ENCODE results near the gene C6orf89. TPM values are rescaled to one million over a fixed set of nuclear protein-coding genes. Genes with fewer than 3 reads are reported as not detected.
"Not testable (repeated sequence)": the region's sequence is repeated elsewhere in the genome, so short reads cannot be mapped to it uniquely, and the experiment has no call there.

C6orf89 gene
- total RNA-seq, 1 donor from 2014 or later: 44.8 TPM

- no peak for DNase-seq (ENCODE audit: low read depth)
These were observed 34.3 kb downstream of the C6orf89 start for GRCh38 chr6:36920049-36920448.

DNA sequence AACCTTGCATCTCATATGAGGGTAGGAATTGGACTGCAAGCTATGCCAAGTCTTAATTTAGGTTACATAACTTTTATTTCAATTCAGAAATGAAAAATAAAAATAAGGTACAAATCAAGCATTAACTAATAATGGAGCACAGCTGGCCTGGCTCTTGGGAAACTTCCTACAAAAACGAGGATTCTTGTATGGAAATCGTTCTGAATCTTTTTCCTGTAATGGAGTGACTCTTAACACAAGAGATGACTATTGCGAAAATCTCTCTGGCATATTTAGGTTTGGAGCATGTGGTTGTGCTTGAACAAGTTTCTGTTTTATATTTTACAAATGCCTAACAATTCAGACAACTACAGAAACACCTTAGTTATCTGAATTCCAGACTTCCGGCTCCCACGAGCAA is 34.8 kb downstream of the C6orf89 start:
- no peak for DNase-seq (ENCODE audit: low read depth)

DNA sequence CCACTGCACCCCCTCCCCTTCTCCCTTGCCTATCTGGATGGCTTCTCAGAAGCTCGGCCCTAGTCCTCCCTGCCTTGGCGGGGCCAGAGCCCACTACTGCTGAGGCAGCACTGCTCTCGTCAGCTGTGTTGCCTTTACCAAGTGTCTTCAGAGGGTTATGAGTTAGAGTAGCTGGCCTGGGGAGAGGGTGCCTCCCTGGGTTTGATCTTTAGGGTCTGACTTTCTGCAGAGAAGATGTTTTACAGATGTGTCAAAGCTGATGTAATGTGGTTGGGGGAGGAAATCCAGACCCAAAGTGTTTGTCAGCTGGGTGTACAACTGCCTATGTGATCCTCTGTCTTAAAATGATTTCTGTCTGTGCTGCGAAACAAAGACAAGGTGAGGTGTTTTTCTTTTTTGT is 38.4 kb downstream of the C6orf89 start:
- no peak for DNase-seq (ENCODE audit: low read depth)

- no peak for DNase-seq (ENCODE audit: low read depth)
These were observed 39.1 kb downstream of the C6orf89 start for GRCh38 chr6:36924778-36925374.

- no peak for DNase-seq (ENCODE audit: low read depth)
These were observed 40.1 kb downstream of the C6orf89 start for GRCh38 chr6:36925809-36926208.

DNA sequence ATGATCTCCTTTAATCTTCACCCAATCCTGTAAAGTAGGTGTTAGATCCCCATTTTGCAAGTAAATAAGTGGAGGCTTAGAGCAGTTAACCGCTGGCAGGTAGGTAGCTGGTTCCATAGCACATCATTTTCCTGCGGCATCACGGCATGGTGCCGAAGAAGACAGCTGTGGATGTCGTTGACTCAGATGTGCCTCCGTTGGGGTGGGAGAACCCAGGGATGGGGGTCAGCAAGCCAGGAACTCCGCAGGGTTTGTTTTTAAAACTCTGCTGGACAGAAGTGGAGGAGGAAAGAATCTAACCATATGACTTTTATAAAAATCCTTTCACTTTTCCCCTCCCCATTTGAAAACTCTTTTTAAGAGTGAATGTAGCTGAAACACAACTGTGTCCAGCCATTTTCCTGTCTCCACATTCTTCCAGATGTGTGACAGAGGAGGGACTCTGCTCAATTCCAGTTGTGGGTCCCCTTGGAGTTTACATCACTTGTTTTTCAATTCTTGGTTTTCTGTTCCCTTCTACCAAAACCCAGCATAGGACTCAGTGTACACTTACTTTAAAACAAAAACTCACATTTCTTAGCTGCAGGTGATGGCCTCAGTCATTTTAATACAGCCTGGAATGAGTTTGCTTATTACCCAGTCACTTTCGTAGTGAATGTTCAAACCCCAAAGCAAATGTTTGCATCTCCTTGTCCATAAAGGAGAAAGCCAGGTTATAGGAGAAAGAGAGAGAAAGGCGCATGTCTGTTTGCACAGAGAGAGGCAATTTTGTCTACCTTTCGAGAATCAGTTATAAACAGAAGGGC is 41.2 kb downstream of the C6orf89 start:
- DNase-seq (ENCODE audit: low read depth): no peak

GRCh38 chr6:36927691-36928546 is 42.2 kb downstream of the C6orf89 start:
- DNase-seq (ENCODE audit: low read depth): peak; percentile 98

GRCh38 chr6:36928547-36928918 is 42.8 kb downstream of the C6orf89 start:
- peak; percentile 92 for DNase-seq (ENCODE audit: low read depth)

DNA sequence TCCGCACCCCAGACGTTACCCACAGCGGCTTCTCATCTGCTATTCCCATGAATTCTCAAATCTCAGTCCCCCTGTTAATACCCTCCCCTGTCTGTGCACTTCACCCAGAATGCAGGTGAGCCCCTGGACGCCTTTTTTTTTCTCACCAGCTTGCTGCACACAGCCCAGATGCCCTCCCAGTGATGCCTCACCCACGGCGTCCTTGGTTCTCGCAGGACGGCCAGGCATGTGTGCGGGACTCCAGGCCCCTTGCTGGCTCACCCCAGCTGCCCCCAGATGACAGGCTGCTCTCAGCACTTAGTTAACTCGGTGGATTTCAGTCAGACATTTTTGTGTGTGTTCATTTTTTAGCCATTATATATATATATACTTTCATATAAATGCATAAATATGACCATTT is 43.4 kb downstream of the C6orf89 start:
- peak; percentile 54 for DNase-seq (ENCODE audit: low read depth)

DNA sequence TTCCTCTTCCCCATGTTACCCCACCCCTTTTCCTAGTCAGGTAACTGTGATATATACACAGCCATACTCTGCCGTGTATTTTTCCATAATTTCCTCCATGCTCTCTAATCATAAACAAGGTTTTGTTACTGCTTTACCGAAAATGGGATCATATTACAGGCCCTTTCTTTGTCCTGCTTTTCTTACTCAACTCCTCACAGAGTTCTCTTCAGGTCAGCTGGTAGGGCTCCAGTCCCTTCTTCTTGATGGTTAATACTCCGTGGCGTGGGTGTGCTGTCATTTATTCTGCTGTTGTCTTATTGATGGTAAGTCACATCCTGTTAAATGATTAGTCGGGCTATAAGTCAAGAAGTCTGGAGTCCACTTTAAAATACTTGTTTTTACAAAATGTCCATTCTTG is 43.9 kb downstream of the C6orf89 start:
- DNase-seq (ENCODE audit: low read depth): peak; percentile 66

DNA sequence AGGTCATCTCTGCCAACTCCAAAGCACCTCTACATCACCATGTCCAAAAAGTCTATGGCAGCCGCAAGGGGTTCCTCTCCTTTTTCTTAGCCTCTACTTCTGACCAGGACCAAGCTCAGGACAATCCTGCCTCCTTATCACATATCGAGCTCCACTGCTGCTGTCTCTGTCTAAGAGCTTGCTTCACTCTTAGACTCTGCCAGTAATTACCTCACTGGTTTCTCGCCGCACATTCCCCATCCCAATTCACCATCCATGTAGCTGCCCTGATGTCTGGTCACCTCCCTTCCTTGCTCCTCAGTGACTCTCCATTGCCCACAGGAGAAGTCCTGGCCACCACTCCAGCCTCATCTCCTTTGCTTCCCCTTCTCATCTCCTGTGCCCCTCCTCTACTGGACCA is 44.7 kb downstream of the C6orf89 start:
- no peak for DNase-seq (ENCODE audit: low read depth)

DNA sequence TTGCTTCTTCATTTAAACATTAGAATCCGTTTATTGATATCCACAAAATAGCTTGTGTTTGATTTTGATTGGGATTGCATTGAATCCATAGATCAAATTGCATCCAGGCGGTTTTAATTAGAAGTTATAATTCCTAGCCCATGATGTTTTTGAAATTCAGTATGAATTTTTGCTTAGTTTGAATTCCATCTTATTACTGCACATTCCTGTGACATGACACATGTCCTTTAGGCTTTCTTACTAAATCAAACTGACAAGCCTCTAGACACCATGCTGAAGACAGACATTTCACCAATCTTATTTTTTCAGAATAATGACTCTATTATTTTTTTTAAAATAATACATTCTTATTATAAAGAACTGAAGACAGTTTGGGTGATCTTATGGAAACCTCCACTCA is 47.4 kb downstream of the C6orf89 start:
- no peak for DNase-seq (ENCODE audit: low read depth)

GRCh38 chr6:36933519-36933918 is 47.8 kb downstream of the C6orf89 start:
- no peak for DNase-seq (ENCODE audit: low read depth)

DNA sequence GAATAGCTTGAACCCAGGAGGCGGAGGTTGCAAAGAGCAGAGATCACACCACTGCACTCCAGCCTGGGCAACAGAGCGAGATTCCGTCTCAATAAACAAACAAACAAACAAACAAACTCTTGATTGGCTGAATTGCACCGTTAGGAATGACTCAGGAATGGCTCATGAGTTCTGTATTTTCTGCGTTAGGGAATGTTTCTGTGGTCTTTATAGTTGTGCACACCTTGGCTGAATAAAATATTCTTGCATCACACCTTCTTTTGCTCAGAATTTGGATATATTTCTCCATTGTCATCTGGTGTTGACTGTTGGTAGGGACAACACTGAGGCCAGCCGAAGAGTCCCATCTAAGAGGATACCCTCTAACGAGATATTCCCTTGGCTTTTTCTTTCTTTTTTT is 49.1 kb downstream of the C6orf89 start:
- DNase-seq (ENCODE audit: low read depth): no peak

DNA sequence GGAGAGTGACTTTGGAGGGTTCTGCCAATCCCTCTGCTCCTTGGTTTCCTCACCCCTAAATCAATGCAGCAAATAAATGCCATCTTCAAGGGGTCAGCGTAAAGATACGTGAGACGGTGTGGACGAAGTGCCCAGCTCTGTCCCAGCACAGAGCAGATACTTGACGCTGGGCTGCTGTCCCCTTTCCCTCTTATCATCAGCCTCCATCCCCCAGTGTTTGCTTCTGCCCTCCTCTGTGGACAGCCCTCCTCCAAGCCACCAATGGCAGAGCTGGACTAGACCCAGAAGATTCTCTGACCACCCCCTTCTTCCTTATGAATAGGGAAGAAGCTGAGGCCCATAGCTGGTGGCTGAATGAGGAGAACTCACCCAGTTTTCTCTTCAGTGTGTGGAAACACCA is 51.1 kb downstream of the C6orf89 start:
- DNase-seq (ENCODE audit: low read depth): no peak

- DNase-seq (ENCODE audit: low read depth): no peak
These were observed 52.1 kb downstream of the C6orf89 start for GRCh38 chr6:36937896-36938295.

GRCh38 chr6:36938536-36938935 is 52.8 kb downstream of the C6orf89 start:
- no peak for DNase-seq (ENCODE audit: low read depth)

- DNase-seq (ENCODE audit: low read depth): not testable (repeated sequence)
These were observed 53.3 kb downstream of the C6orf89 start for GRCh38 chr6:36939005-36939404.

- DNase-seq (ENCODE audit: low read depth): no peak
These were observed 54.3 kb downstream of the C6orf89 start for GRCh38 chr6:36940027-36940426.

GRCh38 chr6:36941561-36941960 is 55.8 kb downstream of the C6orf89 start:
- DNase-seq (ENCODE audit: low read depth): not testable (repeated sequence)

GRCh38 chr6:36942329-36942728 is 56.6 kb downstream of the C6orf89 start:
- DNase-seq (ENCODE audit: low read depth): not testable (repeated sequence)

DNA sequence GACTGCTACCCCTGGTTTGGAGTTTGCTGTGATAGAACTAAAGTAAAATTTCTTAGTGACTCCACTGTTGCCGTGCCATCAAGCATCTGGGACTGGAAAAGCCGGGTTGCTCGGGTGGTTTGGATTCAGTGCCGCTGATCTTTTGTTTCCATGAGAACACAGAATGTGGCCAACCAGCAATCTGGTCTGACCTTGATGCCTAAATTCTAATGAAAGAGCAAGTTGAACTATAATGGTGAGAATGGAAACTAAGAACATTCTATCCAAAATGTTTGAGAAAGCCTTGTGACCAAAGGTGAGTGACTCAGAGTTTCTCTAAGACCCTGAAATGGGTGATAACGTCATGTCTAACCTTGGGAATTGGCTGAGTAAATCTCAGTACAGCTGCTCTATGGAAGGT is 58.9 kb downstream of the C6orf89 start:
- DNase-seq (ENCODE audit: low read depth): no peak
